ENCODE data around the gene F11R. TPM values are rescaled to one million over a fixed set of nuclear protein-coding genes. Genes with fewer than 3 reads are reported as not detected.
A peak's percentile ranks its signal among the peaks of the same experiment; 100 is the strongest.

The F11R gene
- total and polyA plus RNA-seq, 2 of the 13 experiments (the other 11 are each of a cell fraction or from before 2014, with no cell fraction given), result 95.8 to 105 TPM

- TF ChIP-seq ZSCAN21 (CRISPR knock-in tag; IDR thresholded peaks at IDR 0.05; ENCODE audit: borderline replicate concordance) (peak; percentile 63; the same call in 1 of the 2 replicates), HNF4A (CRISPR knock-in tag; IDR thresholded peaks at IDR 0.05) (no peak), STAT6 (CRISPR knock-in tag; IDR thresholded peaks at IDR 0.05; ENCODE audit: borderline replicate concordance) (0 out of 2 replicates have a peak, but pooled peaks have one; percentile 47), SP5 (CRISPR knock-in tag; IDR thresholded peaks at IDR 0.05; ENCODE audit: borderline replicate concordance, low read depth) (peak; percentile 8; the same call in 1 of the 2 replicates), ETS1 (CRISPR knock-in tag; IDR thresholded peaks at IDR 0.05) (0 out of 2 replicates have a peak, but pooled peaks have one; percentile 85), MEIS2 (CRISPR knock-in tag; IDR thresholded peaks at IDR 0.05) (peak; percentile 64; the same call in 1 of the 2 replicates), ZBTB4 (CRISPR knock-in tag; IDR thresholded peaks at IDR 0.05; ENCODE audit: borderline replicate concordance) (peak; percentile 64; the same call in 1 of the 2 replicates), KDM2A (CRISPR knock-in tag; IDR thresholded peaks at IDR 0.05; ENCODE audit: borderline replicate concordance, low read depth) (no peak; the same call in 1 of the 2 replicates), ZNF704 (CRISPR knock-in tag; IDR thresholded peaks at IDR 0.05; ENCODE audit: borderline replicate concordance) (peak; percentile 84; the same call in 1 of the 2 replicates), ZNF556 (CRISPR knock-in tag; IDR thresholded peaks at IDR 0.05; ENCODE audit: borderline replicate concordance) (peak; percentile 70; the same call in 1 of the 2 replicates), RBM39 (IDR thresholded peaks at IDR 0.05; ENCODE audit: low read depth, low read length, poor library complexity, severe bottlenecking) (peak; percentile 42), PHF20 (CRISPR knock-in tag; IDR thresholded peaks at IDR 0.05) (peak; percentile 59; the same call in 1 of the 2 replicates), ZMYM4 (CRISPR knock-in tag; IDR thresholded peaks at IDR 0.05) (no peak), CREB3 (CRISPR knock-in tag; IDR thresholded peaks at IDR 0.05) (peak; percentile 22), ZBTB3 (CRISPR knock-in tag; IDR thresholded peaks at IDR 0.05; ENCODE audit: borderline replicate concordance, low read depth) (no peak), FOXC1 (CRISPR knock-in tag; IDR thresholded peaks at IDR 0.05; ENCODE audit: borderline replicate concordance) (peak; percentile 43; the same call in 1 of the 2 replicates), ZNF382 (CRISPR knock-in tag; IDR thresholded peaks at IDR 0.05; ENCODE audit: borderline replicate concordance) (no peak), ZNF326 (CRISPR knock-in tag; IDR thresholded peaks at IDR 0.05; ENCODE audit: borderline replicate concordance) (no peak)
Observed at GRCh38 chr1:161020509-161021164, at the start of gene F11R (continued).

All from HepG2 (cell line).